GM06990 (cell line): ENCODE measurements around the gene DNAAF6.
"Not testable (repeated sequence)": the region's sequence is repeated elsewhere in the genome, so short reads cannot be mapped to it uniquely, and the experiment has no call there.

Experiments
- DNase-seq: peaks from one replicate; pipeline ENCODE4 v3.0.0-alpha.2; 2011; ENCODE audit not compliant: insufficient read length; ENCODE audit errors: extremely low read depth
- H3K27me3 ChIP-seq: replicated peaks from 2 replicates; pipeline ENCODE4 v1.6.0; 2011; ENCODE audit warnings: low read length; ENCODE audit not compliant: control insufficient read depth, insufficient read depth
- H3K36me3 ChIP-seq: 2 replicates; pipeline ENCODE4 v1.5.1; 2011; ENCODE audit warnings: low read length; ENCODE audit not compliant: control insufficient read depth, insufficient read depth
- H3K4me3 ChIP-seq: replicated peaks from 2 replicates; pipeline ENCODE4 v1.5.1; 2011; ENCODE audit warnings: low read depth, mild to moderate bottlenecking, control low read depth, low read length
- CTCF ChIP-seq: IDR thresholded peaks from 2 replicates; pipeline ENCODE4 v1.5.1; 2011; ENCODE audit warnings: low read length, control low read depth, mild to moderate bottlenecking, inconsistent platforms; ENCODE audit not compliant: insufficient read depth, poor library complexity, severe bottlenecking

The DNAAF6 gene

GRCh38 chrX:107197319-107197718 is 9.1 kb upstream of the DNAAF6 start:
- Histone ChIP-seq H3K27me3 (no peaks in the 10 kb centered on the region), H3K4me3 (no peak overlapping the region), H3K36me3 (no peaks in the 10 kb centered on the region)
- no peak for DNase-seq
- no peak for TF ChIP-seq CTCF

GRCh38 chrX:107198074-107198473 is 8.3 kb upstream of the DNAAF6 start:
- not testable (repeated sequence) for H3K36me3 ChIP-seq, H3K27me3 ChIP-seq, H3K4me3 ChIP-seq, DNase-seq

- no peaks in the 10 kb centered on the region for H3K36me3 ChIP-seq
- no peak overlapping the region for H3K4me3 ChIP-seq
- no peak for DNase-seq
- no peaks in the 10 kb centered on the region for H3K27me3 ChIP-seq
- no peak for TF ChIP-seq CTCF
These were observed 6.9 kb upstream of the DNAAF6 start for GRCh38 chrX:107199491-107199890.

GRCh38 chrX:107204068-107204605 is 2.3 kb upstream of the DNAAF6 start:
- H3K27me3 ChIP-seq: no peaks in the 10 kb centered on the region
- DNase-seq: no peak
- no peak overlapping the region for H3K4me3 ChIP-seq
- no peaks in the 10 kb centered on the region for H3K36me3 ChIP-seq
- no peak for TF ChIP-seq CTCF

- Histone ChIP-seq H3K4me3 (peak overlapping the region; percentile 74; the same call in 1 of the 2 replicates), H3K27me3 (no peaks in the 10 kb centered on the region), H3K36me3 (no peaks in the 10 kb centered on the region)
- DNase-seq: no peak
- TF ChIP-seq CTCF: no peak
These were observed 270 bp downstream of the DNAAF6 start for GRCh38 chrX:107206697-107207065.

- no peak for DNase-seq
These were observed 678 bp downstream of the DNAAF6 start for GRCh38 chrX:107207089-107207488.

More at GRCh38 chrX:107207089-107207488, 678 bp downstream of the DNAAF6 start:
- H3K36me3 ChIP-seq: no peaks in the 10 kb centered on the region
- no peak for TF ChIP-seq CTCF
- no peak overlapping the region for H3K4me3 ChIP-seq
- no peaks in the 10 kb centered on the region for H3K27me3 ChIP-seq
